T-helper 2 cell (primary cell): Measurements from ENCODE around the gene RNASEH2B.

Source experiments
- DNase-seq, 5 experiments: peaks; one replicate each; pipeline versions ENCODE4 v3.0.0 to v3.0.0-alpha.2; 2012 to 2022

The RNASEH2B gene

DNA sequence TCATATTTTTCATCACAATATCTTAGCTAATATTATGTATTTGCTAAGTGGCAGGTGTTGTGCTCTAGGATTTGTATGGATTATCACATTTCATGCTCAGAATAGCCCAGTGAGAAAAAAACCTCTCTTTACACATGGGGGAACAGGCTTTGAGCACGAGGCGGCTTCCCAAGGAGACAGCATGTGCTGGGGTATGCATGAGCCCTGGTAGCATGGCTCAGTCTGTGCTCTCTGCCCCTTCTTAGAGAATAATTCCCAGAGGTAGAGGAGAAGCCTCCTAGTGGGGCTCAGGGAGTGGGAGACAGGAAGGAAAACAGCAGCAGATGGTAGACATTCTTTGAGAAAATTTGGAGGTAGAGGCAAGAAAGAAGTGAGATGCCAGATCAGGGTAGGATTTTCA lies 31.6 kb downstream of the RNASEH2B start:
- no peak for DNase-seq

DNA sequence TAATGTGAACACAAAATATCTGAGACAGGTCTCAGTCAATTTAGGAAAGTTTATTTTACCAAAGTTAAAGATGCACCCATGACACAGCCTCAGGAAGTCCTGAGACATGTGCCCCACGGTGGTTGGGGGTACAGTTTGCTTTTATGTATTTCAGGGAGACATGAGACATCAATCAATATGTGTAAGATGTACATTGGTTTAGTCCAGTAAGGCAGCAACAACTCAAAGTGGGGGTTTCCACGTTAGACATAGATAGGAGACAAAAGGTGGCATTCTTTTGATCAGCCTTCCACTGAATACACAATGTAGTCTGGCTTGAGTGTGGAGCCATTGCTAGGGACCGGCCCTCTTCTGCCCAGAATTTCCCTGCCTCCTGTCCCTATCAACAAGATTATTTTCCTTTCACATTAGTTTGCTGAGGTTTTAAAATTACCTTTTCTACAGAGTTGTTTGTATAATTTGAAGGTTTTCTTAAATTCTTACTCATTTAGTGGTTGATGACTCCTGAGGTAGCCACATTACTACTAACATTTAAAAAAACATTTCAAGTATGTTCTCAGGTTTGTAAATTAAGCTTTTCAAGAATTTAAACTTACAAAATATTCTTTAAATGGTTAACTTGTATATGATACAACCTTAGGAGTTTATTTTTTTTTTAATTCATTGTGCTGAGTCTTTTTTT lies 33.2 kb downstream of the RNASEH2B start:
- no peak for DNase-seq

DNA sequence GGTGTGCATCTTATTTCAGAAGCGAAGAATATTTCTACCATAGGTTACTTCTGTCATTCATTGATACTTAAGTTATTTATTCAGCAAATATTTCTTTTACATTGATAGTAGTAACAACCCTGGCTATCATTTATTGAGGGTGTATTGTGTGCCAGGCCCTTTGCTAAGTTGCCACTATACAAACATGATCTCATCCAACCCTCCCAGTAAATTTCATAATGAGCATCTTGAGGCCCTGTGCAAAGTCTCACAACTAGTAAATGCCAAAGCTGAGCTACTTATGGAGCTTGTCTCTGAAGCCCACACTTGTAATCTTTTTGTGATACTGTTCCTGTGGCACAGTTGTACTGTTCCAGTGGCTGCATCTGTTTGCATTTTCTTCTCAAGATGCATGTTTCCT lies 36.1 kb downstream of the RNASEH2B start:
- no peak for DNase-seq

DNA sequence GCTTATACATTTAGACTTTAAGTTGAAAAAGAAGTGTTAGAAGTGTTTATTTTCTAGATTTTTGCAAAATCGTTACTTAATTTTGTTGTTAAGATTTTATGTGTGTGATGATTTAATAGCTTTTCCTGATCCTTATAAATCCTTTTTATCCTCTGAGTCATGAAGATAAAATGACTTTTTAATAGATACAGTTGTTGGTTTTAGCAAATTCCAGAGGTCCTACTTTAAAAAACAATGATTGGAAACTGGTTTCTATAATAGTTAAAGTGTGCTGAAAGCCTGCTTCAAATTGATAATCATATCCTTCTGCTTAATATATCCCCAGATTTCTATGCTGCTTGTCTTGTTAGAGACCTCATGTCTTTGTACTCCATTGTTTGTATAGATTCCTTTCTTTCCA lies 39.0 kb downstream of the RNASEH2B start:
- DNase-seq = no peak

DNA sequence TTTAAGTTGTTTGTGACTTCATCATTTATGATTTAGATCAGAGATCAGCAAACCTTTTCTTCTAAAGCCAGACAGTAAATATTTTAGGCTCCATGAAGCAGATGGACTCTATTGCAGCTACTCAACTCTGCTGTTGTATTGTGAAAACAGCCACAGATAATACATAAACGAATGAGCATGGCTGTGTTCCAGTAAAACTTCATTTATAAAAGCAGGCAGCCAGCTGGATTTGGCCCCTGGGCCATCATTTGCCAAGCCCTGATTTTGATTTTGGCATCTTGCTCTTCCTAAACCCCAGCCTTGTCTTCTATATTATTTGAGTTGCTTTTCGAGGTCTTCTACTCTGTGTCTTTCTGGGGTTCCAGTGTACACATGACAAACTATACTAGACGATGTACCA lies 41.3 kb downstream of the RNASEH2B start:
- DNase-seq = no peak

DNA sequence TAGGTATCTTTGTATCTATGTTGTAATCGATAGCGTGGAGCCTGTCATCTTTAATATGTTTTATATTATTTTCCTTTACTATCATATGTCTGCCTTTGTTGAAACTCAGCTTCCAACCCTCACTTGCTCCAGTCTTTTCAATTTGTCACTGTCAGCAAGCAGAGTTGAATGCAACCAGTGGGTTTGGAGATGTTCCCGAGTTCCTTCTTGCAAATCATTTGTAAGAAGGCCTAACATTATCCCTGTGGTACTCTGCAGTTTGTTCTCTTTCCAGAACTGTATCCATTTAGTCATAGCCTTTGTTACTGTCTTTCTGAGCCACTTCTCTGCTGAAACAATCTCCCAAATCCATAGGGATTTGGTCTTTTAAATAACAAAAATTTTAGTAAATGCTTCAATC lies 41.8 kb downstream of the RNASEH2B start:
- DNase-seq = no peak

DNA sequence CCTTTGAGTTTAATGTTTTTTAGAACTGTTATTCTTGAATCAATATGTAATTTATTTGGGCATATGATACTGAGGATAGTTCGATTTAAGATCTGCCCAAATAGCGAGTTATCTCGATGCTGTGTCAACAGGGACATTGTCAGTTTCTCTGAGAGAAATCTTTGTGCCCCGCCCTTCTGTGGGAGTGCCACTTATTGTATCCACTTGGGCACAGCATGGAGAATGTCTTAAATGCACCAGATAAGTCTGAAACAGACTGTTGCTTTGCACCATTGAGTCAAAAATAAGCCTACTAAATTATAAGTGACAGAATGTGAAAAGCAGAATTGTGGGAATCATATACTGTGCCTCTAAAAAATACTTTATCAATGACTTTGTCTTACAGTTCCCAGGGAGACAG lies 45.6 kb downstream of the RNASEH2B start:
- DNase-seq = no peak

DNA sequence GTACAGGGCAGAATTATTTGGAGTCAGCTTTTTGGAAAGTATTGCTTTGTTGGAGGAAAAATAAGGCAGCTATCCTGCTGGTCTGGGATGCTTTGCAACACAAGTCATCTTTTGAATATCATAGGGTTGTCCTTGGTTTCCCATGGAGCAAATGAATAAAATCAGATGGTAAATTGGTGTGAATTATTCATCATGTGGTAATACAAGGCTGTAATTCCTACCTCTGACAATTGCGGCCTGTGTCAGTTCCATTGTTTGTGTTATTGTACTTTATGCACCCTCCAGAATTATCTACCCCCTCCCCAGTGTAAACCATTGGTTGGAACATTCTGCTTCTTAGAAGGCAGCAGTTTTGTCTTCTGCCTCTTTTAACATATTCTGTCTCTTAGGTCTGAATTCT lies 46.2 kb downstream of the RNASEH2B start:
- no peak for DNase-seq

DNA sequence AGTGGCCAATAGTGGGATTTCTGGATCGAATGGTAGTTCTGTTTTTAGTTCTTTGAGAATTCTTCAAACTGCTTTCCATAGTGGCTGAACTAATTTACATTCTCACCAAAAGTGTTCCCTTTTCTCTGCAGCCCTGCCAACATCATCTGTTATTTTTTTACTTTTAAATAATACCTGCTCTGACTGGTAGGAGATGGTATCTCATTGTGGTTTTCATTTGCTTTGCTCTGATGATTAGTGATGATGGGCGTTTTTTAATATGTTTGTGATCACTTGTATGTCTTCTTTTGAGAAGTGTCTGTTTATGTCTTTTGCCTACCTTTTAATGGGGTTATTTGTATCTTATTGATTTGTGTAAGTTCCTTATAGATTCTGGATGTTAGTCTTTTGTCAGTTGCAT lies 48.0 kb downstream of the RNASEH2B start:
- peak in 1 of 5 experiments; percentile 40 for DNase-seq

DNA sequence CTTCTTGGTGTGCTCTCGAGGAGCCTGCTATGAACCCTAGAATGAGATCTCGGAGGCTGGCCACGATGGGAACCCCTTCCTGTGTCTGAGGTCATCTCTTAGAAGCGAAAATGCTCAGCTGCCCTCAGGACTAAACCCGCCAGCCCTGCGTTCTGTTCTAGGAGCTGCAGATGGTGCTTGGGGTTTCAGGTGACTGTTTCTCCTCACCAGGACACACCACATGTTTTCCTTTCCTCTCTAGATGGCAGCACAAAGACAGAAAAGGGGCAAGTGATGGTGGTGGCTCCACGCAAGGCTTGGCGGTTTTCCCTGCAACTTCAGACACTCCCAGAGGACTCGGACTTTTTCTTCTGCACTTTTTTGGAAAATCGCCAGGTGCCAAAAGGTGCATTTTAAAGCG lies 60.1 kb downstream of the RNASEH2B start:
- DNase-seq = peak in 1 of 5 experiments; percentile 18

DNA sequence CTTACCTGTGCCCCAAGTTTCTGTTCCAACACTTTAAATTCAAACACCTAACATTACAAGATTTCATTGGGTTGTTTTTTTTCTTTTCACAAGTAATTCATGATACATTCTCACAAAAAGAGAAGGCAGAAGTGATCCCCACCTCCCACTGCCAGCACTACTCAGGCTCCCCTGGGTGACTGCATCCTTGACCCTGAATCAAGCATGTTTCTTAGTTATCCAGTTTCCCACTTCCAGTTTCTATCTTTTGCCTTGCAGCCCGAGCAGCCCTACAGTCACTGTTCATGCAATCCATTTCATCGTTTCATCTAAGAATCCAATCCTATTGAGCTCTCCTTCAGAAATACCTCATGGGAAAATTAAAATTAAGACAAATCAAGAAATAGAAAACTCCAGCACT lies 61.4 kb downstream of the RNASEH2B start:
- DNase-seq = no peak

DNA sequence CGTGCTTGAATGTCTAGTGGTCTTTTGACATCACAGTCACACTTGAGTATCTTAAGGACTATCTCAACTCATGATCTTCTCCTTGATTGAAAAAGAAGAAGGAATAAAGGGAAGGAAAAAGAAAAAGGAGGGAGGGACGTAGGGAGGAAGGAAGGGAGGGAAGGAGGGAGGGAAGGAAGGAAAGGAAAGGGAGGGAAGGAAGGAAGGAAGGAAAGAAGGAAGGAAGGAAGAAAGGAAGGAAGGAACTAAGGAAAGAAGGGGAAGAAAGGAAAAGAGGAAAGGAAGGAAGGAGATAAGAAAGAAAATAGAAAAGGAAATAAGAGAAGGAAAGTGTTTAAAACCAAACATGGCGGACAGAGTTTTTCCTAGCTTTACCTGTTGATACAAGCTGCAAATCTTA lies 64.7 kb downstream of the RNASEH2B start:
- DNase-seq = no peak

DNA sequence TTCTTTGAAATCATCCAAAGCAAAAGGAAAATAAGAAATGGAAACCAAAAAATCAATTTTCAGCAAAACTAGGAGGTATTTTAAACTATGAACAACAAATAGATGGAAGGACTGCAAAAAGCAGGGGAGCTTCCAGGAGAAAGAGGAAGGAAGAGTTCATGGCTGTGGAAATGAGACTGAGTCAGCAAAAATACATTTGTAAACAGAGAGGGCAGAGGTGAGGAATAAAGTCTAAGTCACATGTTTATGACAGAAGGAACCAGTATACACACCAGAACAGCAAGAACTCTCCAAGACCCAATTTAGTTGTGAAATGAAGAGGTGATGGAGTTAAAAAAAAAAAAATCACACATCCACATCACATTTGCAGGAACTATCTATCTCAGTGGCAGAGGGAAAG lies 69.6 kb downstream of the RNASEH2B start:
- DNase-seq = no peak

DNA sequence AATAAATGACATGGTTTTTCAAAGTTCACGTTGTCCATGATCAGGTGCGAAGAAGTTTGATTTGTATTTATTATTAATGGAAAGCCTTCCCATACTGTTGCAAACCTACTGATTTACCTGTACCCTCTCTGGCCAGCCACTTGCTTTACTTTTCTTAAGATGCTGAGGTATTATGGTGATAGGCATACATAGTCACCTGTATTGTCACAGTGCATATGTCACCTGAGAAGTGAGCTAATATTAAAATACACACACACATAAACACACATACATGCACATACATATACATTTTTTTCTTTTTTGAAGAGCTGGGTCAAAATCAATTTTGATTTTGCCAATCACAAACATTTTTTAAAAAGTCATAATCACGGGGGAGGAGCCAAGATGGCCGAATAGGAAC lies 72.1 kb downstream of the RNASEH2B start:
- DNase-seq = no peak

DNA sequence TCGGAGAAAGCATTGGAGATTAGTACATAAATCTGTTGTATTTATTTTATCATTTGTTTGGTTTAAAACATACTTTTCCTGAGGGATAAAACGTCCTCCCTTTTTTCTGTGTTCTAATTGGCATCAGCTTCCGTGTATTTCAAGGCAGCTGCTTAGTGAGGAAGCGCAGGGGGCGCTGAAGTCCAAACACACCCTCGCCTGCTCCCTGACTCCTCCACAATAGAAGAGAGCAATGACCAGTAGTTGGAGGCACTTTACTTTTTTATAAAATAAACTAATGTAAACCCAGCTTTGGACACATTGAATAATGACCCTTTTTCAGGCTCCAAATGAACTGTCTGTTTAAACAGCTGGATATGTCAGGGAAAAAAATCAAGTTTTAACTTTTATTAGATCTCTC lies 79.9 kb downstream of the RNASEH2B start:
- no peak for DNase-seq

DNA sequence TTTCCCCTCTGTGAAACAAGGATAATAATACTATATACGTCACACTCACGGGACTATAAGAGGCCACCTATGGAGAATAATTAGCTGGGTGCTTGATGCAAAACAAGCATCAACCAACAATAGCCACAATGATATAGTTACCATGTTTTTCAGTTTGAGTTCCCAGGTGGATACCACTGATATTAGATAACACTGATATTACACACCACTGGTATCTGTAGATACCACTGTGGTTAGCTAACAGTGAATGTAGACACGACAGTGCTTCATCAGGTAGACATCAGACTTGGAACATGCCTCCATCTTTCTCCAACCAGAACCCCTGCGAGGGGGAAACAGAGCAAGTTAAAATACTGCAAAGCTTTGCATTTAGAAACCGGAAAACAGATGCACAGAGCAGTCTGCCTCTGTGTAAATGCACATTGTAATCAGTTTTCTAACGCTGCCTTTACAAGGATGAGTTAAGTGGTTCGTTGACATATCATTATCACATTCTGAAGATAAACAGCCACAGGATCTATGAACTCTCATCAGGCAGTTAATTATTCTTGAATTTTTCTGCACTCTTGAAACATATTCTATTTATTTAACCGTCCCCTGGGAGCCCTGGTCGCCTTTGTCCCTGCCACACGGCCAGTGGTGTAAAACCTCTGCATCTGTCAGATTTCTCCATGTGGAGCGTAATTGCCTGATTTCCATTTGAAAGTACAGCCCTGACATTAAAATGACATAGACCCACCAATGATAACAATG lies 80.7 kb downstream of the RNASEH2B start:
- peak in 1 of 5 experiments; percentile 22 for DNase-seq

DNA sequence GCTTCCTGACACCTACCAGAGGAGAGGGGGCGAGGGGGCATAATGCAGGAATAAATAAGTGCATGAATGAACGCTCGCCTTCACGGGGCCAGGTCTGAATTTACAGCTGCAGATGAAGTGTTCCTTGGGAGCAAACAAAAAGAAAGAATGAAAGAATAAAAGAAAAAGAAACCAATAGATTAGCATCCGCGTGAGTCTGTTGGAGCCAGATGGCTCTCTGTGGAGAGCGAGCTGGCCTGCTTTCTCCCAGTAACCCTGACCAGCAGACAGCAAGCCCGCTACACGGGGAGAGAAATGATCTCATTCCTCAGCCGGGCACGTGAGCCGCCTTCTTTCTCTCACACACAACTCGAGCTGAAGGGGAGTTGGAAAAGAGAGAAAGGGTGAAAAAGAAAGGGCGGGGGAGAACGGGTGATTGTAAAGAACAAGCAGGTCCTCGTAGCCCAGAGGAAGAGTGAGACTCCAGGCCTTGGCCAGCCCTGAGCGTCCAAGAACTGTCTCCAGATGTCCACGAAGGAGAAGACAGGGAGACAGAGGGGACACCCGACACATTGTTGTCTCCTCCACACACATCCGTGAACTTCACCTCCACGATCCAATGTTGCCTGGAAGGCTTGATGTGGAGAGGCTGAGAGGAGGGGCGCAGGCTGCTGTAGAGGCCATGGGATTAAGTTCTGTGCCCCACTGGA lies 81.4 kb downstream of the RNASEH2B start:
- no peak for DNase-seq

DNA sequence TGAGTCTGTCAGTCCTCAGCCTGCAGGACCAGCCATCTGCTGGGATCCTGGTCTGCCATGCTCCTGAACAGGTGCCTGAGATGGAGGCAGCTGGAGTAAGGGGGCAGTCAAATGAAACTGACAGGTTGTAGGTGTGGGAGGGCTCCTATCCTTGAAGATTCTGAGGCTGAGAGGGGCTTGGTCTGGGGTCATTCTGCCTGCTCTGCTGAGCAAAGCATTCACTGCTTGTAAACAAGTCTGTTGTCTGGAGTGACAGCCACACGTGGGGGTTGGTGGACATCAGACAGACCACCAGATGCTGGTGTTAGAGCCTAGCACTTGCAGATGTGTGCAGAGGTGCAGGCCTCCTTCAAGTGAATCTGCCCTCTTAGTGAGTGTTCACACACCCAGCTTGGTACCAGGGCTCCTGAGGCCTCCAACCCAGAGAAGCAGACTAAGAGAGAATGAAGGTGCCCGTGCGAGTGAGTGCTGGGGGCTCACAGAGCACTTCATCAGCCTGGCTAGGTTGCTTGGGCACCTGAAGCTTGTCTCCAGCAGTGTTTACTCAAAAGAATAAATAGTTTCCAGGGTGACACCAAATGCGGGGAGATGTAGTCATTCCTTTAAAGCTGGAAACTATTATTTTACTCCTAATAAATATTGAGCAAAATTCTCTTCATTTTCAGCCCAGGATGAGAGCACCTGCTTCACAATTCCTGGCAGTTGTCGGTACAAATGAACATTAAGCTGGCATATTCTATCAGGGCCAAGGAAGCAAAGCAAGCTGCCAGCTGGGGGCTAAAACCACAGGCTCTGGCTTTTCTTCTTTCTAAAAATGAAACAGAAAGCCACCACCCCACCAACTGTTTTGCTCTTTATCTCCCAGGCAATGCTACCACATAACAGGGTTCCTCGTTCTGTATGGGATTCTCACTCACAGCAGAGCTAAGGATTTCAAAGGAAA lies 82.3 kb downstream of the RNASEH2B start:
- DNase-seq = peak in 1 of 5 experiments; percentile 82

DNA sequence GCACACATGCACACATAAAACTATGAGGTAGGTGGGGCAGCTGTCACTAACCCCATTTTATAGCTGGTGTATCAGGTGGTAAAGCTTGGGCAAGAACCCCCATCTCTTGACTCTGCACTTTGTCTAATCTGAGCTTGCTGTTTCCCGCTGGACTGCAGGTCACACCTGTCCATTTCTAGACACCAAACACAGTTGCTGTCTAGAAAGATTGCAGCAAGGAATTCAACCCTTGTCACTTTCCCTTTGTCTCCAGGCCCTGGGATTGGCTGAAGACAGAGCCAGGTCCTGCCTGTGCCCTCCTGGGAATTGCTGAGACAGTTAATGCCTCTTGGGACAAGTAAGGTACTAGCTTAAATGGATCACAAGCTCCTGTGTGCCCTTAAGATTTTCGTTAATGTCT lies 83.8 kb downstream of the RNASEH2B start:
- no peak for DNase-seq

DNA sequence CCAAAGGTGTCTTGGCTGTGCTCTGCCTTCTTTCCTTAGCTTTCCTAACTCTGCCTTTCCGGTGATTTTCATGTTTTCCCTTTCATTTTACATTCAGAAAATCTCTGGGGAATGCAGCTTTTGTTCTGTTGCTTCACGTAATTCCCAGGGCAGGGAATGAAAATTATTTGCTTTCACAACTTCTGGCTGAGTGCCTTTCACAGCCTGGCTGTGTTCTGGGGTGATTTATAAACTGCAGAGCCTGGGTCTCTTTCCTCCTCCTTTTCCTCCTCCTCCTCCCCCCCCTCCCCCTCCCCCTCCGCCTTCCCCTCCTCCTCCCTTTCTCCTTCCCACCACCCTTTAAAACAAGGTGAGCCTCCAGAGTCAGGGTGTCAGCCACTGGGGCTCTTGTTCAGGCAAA lies 84.3 kb downstream of the RNASEH2B start:
- no peak for DNase-seq

DNA sequence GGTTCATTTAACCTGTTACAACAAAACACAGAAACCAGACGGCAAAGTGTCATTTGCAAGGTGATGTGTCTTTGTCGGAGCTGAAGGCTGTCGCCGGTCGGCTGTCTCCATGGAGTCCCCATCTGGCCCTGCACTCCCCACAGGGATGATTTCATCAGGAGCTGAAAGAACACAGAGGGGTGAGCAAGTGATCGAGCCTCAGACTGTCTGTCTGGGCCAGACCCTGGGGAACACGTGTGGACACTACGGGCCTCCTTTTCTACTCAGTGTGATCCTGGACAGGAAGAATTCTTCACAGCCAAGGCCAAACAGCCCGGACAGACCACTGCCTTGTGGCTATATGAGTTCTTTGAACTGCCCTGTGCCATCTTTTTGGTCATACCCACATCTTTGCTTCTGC lies 85.1 kb downstream of the RNASEH2B start:
- DNase-seq = no peak

DNA sequence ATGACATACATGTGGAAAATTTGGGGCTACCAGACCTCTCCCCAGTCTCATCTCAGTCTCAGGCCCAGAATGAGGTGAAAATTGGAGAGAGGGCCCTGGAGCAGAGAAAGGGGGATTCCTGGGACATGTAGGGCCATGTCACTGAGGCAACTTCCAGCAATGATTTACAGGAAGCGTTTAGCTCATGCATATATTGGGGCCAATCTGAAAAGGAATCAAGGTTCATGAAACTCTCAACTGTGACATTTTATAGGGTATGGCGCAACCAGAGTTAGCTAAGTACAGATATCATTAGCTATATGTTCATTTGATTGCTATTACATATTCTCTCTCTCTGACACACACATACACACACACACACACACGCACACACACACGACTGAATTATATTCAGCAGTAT lies 86.3 kb downstream of the RNASEH2B start:
- DNase-seq = no peak

DNA sequence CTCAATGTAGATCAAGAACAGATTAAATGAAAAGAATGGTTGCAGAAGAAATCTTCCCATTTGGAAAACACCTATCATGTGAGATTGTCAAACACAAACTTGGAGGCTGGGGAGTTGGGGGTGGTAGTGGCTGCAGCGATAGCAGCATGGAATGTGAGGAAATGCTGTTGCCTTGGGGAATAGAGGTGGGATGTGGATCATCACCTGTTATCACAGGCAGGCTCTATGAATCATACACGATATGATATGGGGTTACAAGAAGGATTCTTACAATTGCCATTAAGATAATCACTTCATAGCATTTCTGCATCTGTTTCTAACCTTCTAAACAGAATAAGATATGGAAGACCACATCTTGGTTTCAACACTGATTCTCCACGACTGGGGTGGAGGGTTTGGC lies 88.7 kb downstream of the RNASEH2B start:
- no peak for DNase-seq
